Cardiac muscle cell (in vitro differentiated cells and primary cell): ENCODE data around the gene APP. TPM values are rescaled to one million over a fixed set of nuclear protein-coding genes. Genes with fewer than 3 reads are reported as not detected.
A peak's percentile ranks its signal among the peaks of the same experiment; 100 is the strongest.

Source experiments
- DNase-seq, 2 donors: peaks; one replicate each; pipeline versions ENCODE4 v3.0.0 to v3.0.0-alpha.2; 2010 to 2017; ENCODE audit warnings: low read depth in 1 of 2, low spot score in 1 of 2
- H3K27ac ChIP-seq: fragments of 200-600 bp; sonication (generic); 2 replicates; pipeline ENCODE4 v1.5.1; 2016
- H3K27me3 ChIP-seq: fragments of 200-600 bp; sonication (generic); 2 replicates; pipeline ENCODE4 v1.6.0; 2016; ENCODE audit warnings: control low read depth
- H3K36me3 ChIP-seq: fragments of 200-600 bp; sonication (generic); 2 replicates; pipeline ENCODE4 v1.5.1; 2016; ENCODE audit warnings: control low read depth
- H3K4me1 ChIP-seq: fragments of 200-600 bp; sonication (generic); 2 replicates; pipeline ENCODE4 v1.8.1; 2017; ENCODE audit warnings: low read depth, mild to moderate bottlenecking, mixed run types
- H3K4me3 ChIP-seq: fragments of 200-600 bp; sonication (generic); 2 replicates; pipeline ENCODE4 v1.5.1; 2016; ENCODE audit warnings: mild to moderate bottlenecking
- H3K9me3 ChIP-seq: fragments of 200-600 bp; sonication (generic); 2 replicates; pipeline ENCODE4 v1.5.1; 2017; ENCODE audit warnings: low read depth, mild to moderate bottlenecking, control low read depth
- polyA plus RNA-seq: library from polyadenylated mRNA; unstranded; fragments of >200 nt; fragmentation: Nextera tagmentation; extraction: Ambion mirVana; gene quantifications from 2 replicates; pipeline ENCODE4 v1.2.1, GENCODE V29; 2016
- total RNA-seq: library from RNA; depleted of rRNA; stranded (reverse); fragments of >200 nt; gene quantifications from 2 replicates; pipeline ENCODE4 v1.2.3, GENCODE V29; 2016
- TF ChIP-seq, protein P1 (sequence below): IDR thresholded peaks from 2 replicates; pipeline ENCODE4 v1.5.1; 2012; ENCODE audit warnings: low read depth, mild to moderate bottlenecking, low read length

APP gene
- total and polyA plus RNA-seq, 2 experiments from 2014 or later, result 31.8 to 359 TPM

GRCh38 chr21:25857308-25858074, 313.1 kb downstream of the APP start:
- TF ChIP-seq, protein P1, sequence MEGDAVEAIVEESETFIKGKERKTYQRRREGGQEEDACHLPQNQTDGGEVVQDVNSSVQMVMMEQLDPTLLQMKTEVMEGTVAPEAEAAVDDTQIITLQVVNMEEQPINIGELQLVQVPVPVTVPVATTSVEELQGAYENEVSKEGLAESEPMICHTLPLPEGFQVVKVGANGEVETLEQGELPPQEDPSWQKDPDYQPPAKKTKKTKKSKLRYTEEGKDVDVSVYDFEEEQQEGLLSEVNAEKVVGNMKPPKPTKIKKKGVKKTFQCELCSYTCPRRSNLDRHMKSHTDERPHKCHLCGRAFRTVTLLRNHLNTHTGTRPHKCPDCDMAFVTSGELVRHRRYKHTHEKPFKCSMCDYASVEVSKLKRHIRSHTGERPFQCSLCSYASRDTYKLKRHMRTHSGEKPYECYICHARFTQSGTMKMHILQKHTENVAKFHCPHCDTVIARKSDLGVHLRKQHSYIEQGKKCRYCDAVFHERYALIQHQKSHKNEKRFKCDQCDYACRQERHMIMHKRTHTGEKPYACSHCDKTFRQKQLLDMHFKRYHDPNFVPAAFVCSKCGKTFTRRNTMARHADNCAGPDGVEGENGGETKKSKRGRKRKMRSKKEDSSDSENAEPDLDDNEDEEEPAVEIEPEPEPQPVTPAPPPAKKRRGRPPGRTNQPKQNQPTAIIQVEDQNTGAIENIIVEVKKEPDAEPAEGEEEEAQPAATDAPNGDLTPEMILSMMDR, result no peak
- Histone ChIP-seq H3K27me3 (no peaks in the 10 kb centered on the region), H3K4me1 (no peaks in the 10 kb centered on the region), H3K4me3 (no peak overlapping the region), H3K36me3 (no peaks in the 10 kb centered on the region), H3K9me3 (no peaks in the 10 kb centered on the region), H3K27ac (no peak overlapping the region)
- DNase-seq, result peak in 1 of 2 donors; percentile 27

GRCh38 chr21:25855576-25855975, 315.0 kb downstream of the APP start:
- H3K9me3 ChIP-seq, result no peaks in the 10 kb centered on the region
- H3K4me3 ChIP-seq, result no peak overlapping the region
- no peaks in the 10 kb centered on the region for H3K36me3 ChIP-seq
- no peak overlapping the region for H3K27ac ChIP-seq
- TF ChIP-seq, protein P1, result no peak
- no peak for DNase-seq
- no peaks in the 10 kb centered on the region for H3K27me3 ChIP-seq
- no peaks in the 10 kb centered on the region for H3K4me1 ChIP-seq

DNA sequence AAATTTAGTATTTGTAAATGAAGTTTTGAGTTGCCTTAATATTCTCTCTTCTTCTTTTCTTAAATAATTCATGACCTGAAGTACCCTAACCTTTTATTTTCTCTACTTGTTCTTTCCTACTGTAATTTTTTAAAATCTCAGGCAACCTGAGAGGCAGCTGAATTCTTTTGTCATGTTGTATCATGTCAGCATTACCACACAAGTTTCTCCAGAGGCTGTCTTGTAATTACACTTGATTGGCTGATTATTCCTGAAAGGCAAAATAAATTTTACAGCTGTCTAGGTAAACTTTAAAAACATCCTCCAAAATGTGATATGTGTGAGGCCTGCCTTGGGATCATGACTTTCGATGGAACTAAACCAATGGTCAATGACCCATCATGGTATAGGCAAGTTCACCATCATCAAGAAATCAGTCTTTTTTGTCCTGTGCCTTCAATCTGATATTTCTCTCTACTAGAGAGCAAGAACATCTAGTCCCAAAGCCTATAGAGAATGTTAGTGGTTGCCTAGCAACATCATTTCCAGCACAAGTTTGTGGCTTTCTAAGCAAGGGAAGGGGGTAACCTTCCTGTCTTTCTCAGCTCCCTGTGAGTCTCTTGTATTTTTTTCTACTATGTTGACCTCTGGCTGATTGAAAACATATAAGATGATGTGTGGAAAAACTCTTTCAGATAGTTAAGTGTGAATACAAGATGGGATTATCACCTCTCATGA, 320.3 kb downstream of the APP start:
- no peak overlapping the region for H3K4me3 ChIP-seq
- H3K9me3 ChIP-seq, result no peaks in the 10 kb centered on the region
- H3K36me3 ChIP-seq, result no peaks in the 10 kb centered on the region
- peak in 1 of 2 donors; percentile 34 for DNase-seq
- no peaks in the 10 kb centered on the region for H3K27me3 ChIP-seq
- no peaks in the 10 kb centered on the region for H3K4me1 ChIP-seq
- TF ChIP-seq, protein P1, result no peak
- no peak overlapping the region for H3K27ac ChIP-seq

DNA sequence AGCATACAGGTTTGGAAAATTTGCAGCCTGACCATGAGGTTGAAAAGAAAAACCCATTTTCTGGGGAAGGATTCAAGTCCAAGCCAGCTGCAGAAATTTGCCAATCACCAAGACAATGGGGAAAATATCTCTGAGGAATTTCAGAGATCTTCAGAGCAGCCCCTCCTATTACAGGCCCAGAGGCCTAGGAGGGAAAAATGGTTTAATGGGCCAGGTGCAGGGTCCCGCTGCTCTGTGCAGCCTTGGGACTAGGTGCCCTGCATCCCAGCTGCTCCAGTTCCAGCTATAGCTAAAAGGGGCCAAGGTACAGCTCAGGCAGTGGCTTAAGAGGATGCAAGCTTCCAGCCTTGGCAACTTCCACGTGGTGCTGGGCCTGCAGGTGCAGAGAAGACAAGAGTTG, 322.3 kb downstream of the APP start:
- Histone ChIP-seq H3K9me3 (no peaks in the 10 kb centered on the region), H3K27ac (no peak overlapping the region), H3K27me3 (no peaks in the 10 kb centered on the region), H3K4me3 (no peak overlapping the region), H3K4me1 (no peaks in the 10 kb centered on the region), H3K36me3 (no peaks in the 10 kb centered on the region)
- TF ChIP-seq, protein P1, result no peak
- DNase-seq, result no peak

- Histone ChIP-seq H3K27me3 (no peaks in the 10 kb centered on the region), H3K36me3 (no peaks in the 10 kb centered on the region), H3K27ac (no peak overlapping the region), H3K4me1 (no peaks in the 10 kb centered on the region), H3K4me3 (no peak overlapping the region), H3K9me3 (no peaks in the 10 kb centered on the region)
- TF ChIP-seq, protein P1, result no peak
- DNase-seq, result no peak
Observed at GRCh38 chr21:25845729-25846256, 324.8 kb downstream of the APP start.
